Measurements from ENCODE around the gene SLC8A2.

Gene SLC8A2

GRCh38 chr19:47408156-47408938, 63.3 kb downstream of the SLC8A2 start:
- TF ChIP-seq CTCF (IDR thresholded peaks at IDR 0.05; ENCODE audit: low read length, missing control alignments): no peak
- H3K4me3 ChIP-seq (replicated peaks; ENCODE audit: low read depth, low read length): no peak overlapping the region
- no peak for DNase-seq (ENCODE audit: low read depth)

DNA sequence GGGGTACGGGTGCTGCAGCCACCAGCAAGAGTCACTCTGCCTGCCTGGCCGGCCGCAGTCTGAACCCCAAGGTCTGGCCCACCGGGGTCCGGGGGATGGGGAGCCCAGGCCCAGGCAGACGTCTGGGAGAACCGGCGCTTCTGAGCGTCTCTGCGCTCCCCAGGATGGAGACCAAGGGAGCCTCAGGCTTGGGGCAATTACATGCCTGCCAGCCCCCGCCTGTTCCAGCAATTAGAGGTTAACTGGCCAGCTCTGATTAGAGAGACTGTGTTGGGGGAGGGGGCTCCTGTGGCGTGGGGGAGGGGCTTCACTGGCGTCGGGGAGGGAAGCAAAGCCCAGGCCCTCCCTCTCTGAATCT, 64.3 kb downstream of the SLC8A2 start:
- no peak for TF ChIP-seq CTCF (IDR thresholded peaks at IDR 0.05; ENCODE audit: low read length, missing control alignments)
- DNase-seq (ENCODE audit: low read depth): no peak
- H3K4me3 ChIP-seq (replicated peaks; ENCODE audit: low read depth, low read length): no peak overlapping the region

- no peak for TF ChIP-seq CTCF (IDR thresholded peaks at IDR 0.05; ENCODE audit: low read length, missing control alignments)
- H3K4me3 ChIP-seq (replicated peaks; ENCODE audit: low read depth, low read length): no peak overlapping the region
- DNase-seq (ENCODE audit: low read depth): no peak
Observed at GRCh38 chr19:47406711-47407416, 64.8 kb downstream of the SLC8A2 start.

DNA sequence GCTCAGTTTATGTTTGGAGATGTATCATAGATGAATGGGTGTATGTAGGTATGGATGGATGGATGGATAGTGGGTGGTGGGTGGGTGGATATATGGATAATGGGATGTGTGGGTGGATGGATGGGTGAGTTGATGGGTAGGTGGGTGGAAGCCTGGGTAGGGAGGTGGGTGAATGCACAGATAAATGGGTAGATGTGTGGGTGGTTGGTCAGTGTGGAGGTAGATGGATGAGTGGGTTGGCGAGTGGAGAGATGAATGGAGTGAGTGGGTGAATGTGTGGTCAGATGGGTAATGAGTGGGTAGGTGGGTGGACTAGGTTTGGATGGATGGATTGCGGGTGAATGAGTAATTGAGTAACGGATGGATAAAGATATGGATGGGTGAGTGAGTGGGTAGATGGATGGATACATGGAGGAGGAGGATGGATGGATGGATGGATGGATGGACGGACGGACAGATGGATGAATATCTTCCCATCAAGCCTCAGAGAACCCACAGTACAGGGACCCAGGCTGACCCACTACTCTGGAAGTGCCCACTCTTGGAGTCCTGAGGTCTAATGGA, 65.8 kb downstream of the SLC8A2 start:
- no peak for TF ChIP-seq CTCF (IDR thresholded peaks at IDR 0.05; ENCODE audit: low read length, missing control alignments)
- no peak overlapping the region for H3K4me3 ChIP-seq (replicated peaks; ENCODE audit: low read depth, low read length)
- no peak for DNase-seq (ENCODE audit: low read depth)

DNA sequence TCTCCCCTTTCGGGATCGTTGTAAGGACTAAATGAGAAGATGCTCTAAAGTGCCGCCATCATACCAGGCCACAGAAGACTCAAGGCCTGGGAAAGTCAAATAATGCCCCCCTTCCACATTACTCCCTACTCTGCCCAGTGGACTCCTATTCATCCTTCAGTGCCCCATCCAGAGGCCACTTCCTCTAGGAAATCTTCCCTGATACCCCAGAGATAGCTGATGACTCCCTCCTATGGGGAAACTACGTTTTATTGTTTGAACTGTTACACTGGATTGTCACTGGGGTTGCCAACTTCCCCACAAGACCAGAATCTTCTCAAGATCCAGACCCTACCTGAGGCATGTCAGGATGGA, 66.5 kb downstream of the SLC8A2 start:
- no peak for DNase-seq (ENCODE audit: low read depth)
- no peak for TF ChIP-seq CTCF (IDR thresholded peaks at IDR 0.05; ENCODE audit: low read length, missing control alignments)
- no peak overlapping the region for H3K4me3 ChIP-seq (replicated peaks; ENCODE audit: low read depth, low read length)

DNA sequence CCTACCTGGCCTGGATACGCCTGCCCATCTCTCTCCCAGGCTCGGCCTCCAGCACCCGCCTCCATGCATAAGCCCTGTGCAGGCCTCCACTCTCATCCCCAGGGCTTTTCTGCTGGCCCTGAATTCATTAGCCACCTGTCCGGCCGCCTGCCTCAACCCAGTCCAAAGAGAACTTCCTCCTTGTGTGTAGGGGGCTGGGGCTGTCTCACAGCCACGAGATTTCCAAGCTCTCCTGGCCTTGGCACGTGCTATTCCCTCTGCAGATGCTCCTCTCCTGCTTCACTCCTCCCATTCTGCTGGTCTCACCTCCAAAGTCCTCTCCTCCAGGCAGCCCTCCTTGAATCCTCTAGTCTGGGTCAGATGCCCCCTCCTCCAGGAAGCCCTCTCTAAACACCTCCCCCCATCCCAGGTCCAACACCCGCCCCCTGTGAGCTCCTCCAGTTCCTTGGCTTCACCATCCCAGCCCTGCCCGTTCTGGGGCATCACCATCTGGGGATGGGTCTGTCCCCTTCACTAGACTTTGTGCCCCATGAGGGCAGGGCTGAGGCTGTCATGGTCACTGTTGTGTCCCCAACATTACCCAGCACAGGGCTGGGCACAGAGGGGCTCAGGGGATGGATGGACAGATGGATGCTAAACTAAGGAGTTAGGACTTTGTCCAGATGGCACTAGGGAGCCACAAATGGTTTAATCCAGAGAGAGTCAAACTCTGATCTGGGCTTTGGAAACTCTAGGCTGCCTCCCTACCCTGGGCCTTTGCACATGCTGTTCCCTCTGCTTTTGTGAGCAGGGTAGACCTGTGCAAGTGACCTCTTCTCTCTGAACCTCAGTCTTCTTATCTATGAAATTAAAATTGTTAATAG, 67.1 kb downstream of the SLC8A2 start:
- no peak overlapping the region for H3K4me3 ChIP-seq (replicated peaks; ENCODE audit: low read depth, low read length)
- DNase-seq (ENCODE audit: low read depth): no peak
- TF ChIP-seq CTCF (IDR thresholded peaks at IDR 0.05; ENCODE audit: low read length, missing control alignments): no peak
